HepG2 (cell line): ENCODE results near the gene PAPSS2. TPM values are rescaled to one million over a fixed set of nuclear protein-coding genes. Genes with fewer than 3 reads are reported as not detected.

Source experiments
- ATF3 ChIP-seq: sonication (generic); formaldehyde crosslinking; IDR thresholded peaks from 2 replicates; pipeline ENCODE4 v1.4.0; 2020; ENCODE audit warnings: missing genetic modification reagents
- CHD4 ChIP-seq: fragments of 200-600 bp; sonication (generic); IDR thresholded peaks from 2 replicates; pipeline ENCODE4 v1.7.0; 2017; ENCODE audit warnings: mild to moderate bottlenecking, low read length, borderline replicate concordance
- DRAP1 ChIP-seq: IDR thresholded peaks from 2 replicates; pipeline ENCODE4 v1.6.1; 2016; ENCODE audit warnings: missing genetic modification reagents, missing compliant biosample characterization
- FIP1L1 ChIP-seq: fragments of 200-400 bp; formaldehyde crosslinking; IDR thresholded peaks from 2 replicates; pipeline ENCODE4 v1.6.1; 2018; ENCODE audit warnings: low read depth, mild to moderate bottlenecking, low read length, moderate library complexity, borderline replicate concordance; ENCODE audit not compliant: insufficient read depth
- HHEX ChIP-seq: IDR thresholded peaks from 2 replicates; pipeline ENCODE4 v1.6.1; 2016; ENCODE audit warnings: control low read depth
- HOXD1 ChIP-seq: sonication (generic); formaldehyde crosslinking; IDR thresholded peaks from 2 replicates; pipeline ENCODE4 v1.5.0; 2020; ENCODE audit warnings: missing genetic modification reagents
- KDM2A ChIP-seq: sonication (generic); formaldehyde crosslinking; IDR thresholded peaks from 2 replicates; pipeline ENCODE4 v1.4.0; 2020; ENCODE audit warnings: low read depth, missing genetic modification reagents, borderline replicate concordance
- KLF13 ChIP-seq: sonication (generic); formaldehyde crosslinking; IDR thresholded peaks from 2 replicates; pipeline ENCODE4 v1.4.0; 2020; ENCODE audit warnings: mild to moderate bottlenecking, missing genetic modification reagents
- KLF15 ChIP-seq: sonication (generic); formaldehyde crosslinking; IDR thresholded peaks from 2 replicates; pipeline ENCODE4 v1.8.1; 2023; ENCODE audit warnings: borderline replicate concordance, mild to moderate bottlenecking, inconsistent platforms, missing genetic modification reagents, mixed read lengths
- KLF6 ChIP-seq: IDR thresholded peaks from 2 replicates; pipeline ENCODE4 v1.8.0; 2016; ENCODE audit warnings: missing biosample characterization, missing genetic modification reagents
- MAX ChIP-seq: IDR thresholded peaks from 2 replicates; pipeline ENCODE4 v1.6.1; 2012; ENCODE audit warnings: inconsistent platforms
- MBNL3 ChIP-seq: fragments of 250-450 bp; sonication (Bioruptor Pico); conservative IDR thresholded peaks from 2 replicates; pipeline ENCODE4 v1.8.0; 2022; ENCODE audit warnings: mild to moderate bottlenecking, inconsistent platforms
- NFKB2 ChIP-seq: sonication (generic); formaldehyde crosslinking; IDR thresholded peaks from 2 replicates; pipeline ENCODE4 v1.4.0; 2020; ENCODE audit warnings: missing genetic modification reagents, borderline replicate concordance
- NR1H2 ChIP-seq: sonication (generic); formaldehyde crosslinking; IDR thresholded peaks from 2 replicates; pipeline ENCODE4 v1.8.1; 2022; ENCODE audit warnings: low read depth, missing genetic modification reagents, borderline replicate concordance
- PHF5A ChIP-seq: IDR thresholded peaks from one replicate; pipeline ENCODE4 v1.6.1; 2018; ENCODE audit warnings: low read depth, missing genetic modification reagents; ENCODE audit not compliant: unreplicated experiment
- PRMT3 ChIP-seq: sonication (generic); formaldehyde crosslinking; IDR thresholded peaks from 2 replicates; pipeline ENCODE4 v1.8.1; 2022; ENCODE audit warnings: low read depth, mild to moderate bottlenecking, moderate library complexity, missing genetic modification reagents, borderline replicate concordance
- RXRA ChIP-seq: sonication (generic); formaldehyde crosslinking; IDR thresholded peaks from 2 replicates; pipeline ENCODE4 v1.5.1; 2020; ENCODE audit warnings: missing genetic modification reagents
- SNAI1 ChIP-seq: sonication (generic); formaldehyde crosslinking; IDR thresholded peaks from 2 replicates; pipeline ENCODE4 v1.5.0; 2020; ENCODE audit warnings: mild to moderate bottlenecking, missing genetic modification reagents, borderline replicate concordance
- SNAPC5 ChIP-seq: sonication (generic); formaldehyde crosslinking; IDR thresholded peaks from 2 replicates; pipeline ENCODE4 v1.8.1; 2023; ENCODE audit warnings: mild to moderate bottlenecking, missing genetic modification reagents, borderline replicate concordance
- SP4 ChIP-seq: sonication (generic); formaldehyde crosslinking; IDR thresholded peaks from 2 replicates; pipeline ENCODE4 v1.8.1; 2023; ENCODE audit warnings: mild to moderate bottlenecking, missing genetic modification reagents
- TCF7L2 ChIP-seq: IDR thresholded peaks from 2 replicates; pipeline ENCODE4 v1.6.1; 2011; ENCODE audit warnings: mild to moderate bottlenecking, low read depth, low read length, moderate library complexity
- U2AF2 ChIP-seq: fragments of 200-400 bp; formaldehyde crosslinking; IDR thresholded peaks from 2 replicates; pipeline ENCODE4 v1.6.1; 2017; ENCODE audit warnings: low read depth, mild to moderate bottlenecking, low read length
- ZC3H4 ChIP-seq: sonication (generic); formaldehyde crosslinking; IDR thresholded peaks from 2 replicates; pipeline ENCODE4 v1.4.0; 2020; ENCODE audit warnings: missing genetic modification reagents, borderline replicate concordance
- ZEB1 ChIP-seq: IDR thresholded peaks from 2 replicates; pipeline ENCODE4 v1.6.1; 2012; ENCODE audit warnings: mild to moderate bottlenecking, low read depth, inconsistent platforms; ENCODE audit not compliant: insufficient replicate concordance
- ZNF234 ChIP-seq: sonication (generic); formaldehyde crosslinking; conservative IDR thresholded peaks from 2 replicates; pipeline ENCODE4 v1.5.1; 2020; ENCODE audit warnings: mild to moderate bottlenecking, missing genetic modification reagents
- ZNF430 ChIP-seq: sonication (generic); formaldehyde crosslinking; IDR thresholded peaks from 2 replicates; pipeline ENCODE4 v1.9.0; 2021; ENCODE audit warnings: mild to moderate bottlenecking, missing genetic modification reagents
- ZNF510 ChIP-seq: sonication (generic); formaldehyde crosslinking; IDR thresholded peaks from 2 replicates; pipeline ENCODE4 v1.4.0; 2020; ENCODE audit warnings: low read depth, mild to moderate bottlenecking, missing genetic modification reagents
- ZNF580 ChIP-seq: IDR thresholded peaks from 2 replicates; pipeline ENCODE4 v1.6.1; 2016; ENCODE audit warnings: low read depth, borderline replicate concordance
- ZNF629 ChIP-seq: sonication (generic); formaldehyde crosslinking; conservative IDR thresholded peaks from 2 replicates; pipeline ENCODE4 v1.5.0; 2020; ENCODE audit warnings: missing genetic modification reagents
- ZNF660 ChIP-seq: sonication (generic); formaldehyde crosslinking; IDR thresholded peaks from 2 replicates; pipeline ENCODE4 v1.5.1; 2020; ENCODE audit warnings: mild to moderate bottlenecking, low read depth, missing genetic modification reagents, borderline replicate concordance
- ZNF777 ChIP-seq: sonication (generic); formaldehyde crosslinking; IDR thresholded peaks from 2 replicates; pipeline ENCODE4 v1.4.0; 2020; ENCODE audit warnings: missing genetic modification reagents
- polyA plus RNA-seq, 8 experiments: library from polyadenylated mRNA; depleted of rRNA in 3 of 8; stranded (reverse) in 7 of 8; unstranded in 1 of 8; fragments of >200 nt; fragmentation: Illumina TruSeq in 4 of 8; extraction: Trizol in 4 of 8; gene quantifications; 2 replicates each; pipeline versions ENCODE4 v1.2.1 to v1.2.3, GENCODE V29; 2011 to 2016; ENCODE audit warnings: low read depth in 4 of 8, missing spikeins in 1 of 8, mixed read lengths in 1 of 8; ENCODE audit not compliant: insufficient read depth in 1 of 8
- total RNA-seq, 5 experiments: library from RNA; depleted of rRNA; stranded (reverse); fragments of >200 nt; fragmentation: Illumina TruSeq; extraction: Trizol; gene quantifications; 2 replicates each; pipeline ENCODE4 v1.2.3, GENCODE V29; 2016; ENCODE audit warnings: low read depth in 1 of 5

PAPSS2 gene
- total and polyA plus RNA-seq, 2 of the 13 experiments (the other 11 are each of a cell fraction or from before 2014, with no cell fraction given) = 0.11 to 0.12 TPM

- peak; percentile 38; the same call in 1 of the 2 replicates for TF ChIP-seq NFKB2
- TF ChIP-seq TCF7L2 = no peak
- TF ChIP-seq ZEB1 = peak; percentile 57
- no peak for TF ChIP-seq SNAI1 (CRISPR knock-in tag)
- TF ChIP-seq MBNL3 = no peak
- TF ChIP-seq ATF3 (CRISPR knock-in tag) = no peak
- no peak for TF ChIP-seq U2AF2
- TF ChIP-seq ZNF777 (CRISPR knock-in tag) = no peak
- peak; percentile 86 for TF ChIP-seq RXRA (CRISPR knock-in tag)
- no peak for TF ChIP-seq NR1H2
- peak; percentile 48; the same call in 1 of the 2 replicates for TF ChIP-seq ZNF629 (CRISPR knock-in tag)
- TF ChIP-seq MAX = peak; percentile 86
- no peak for TF ChIP-seq DRAP1 (CRISPR knock-in tag)
- TF ChIP-seq CHD4 = no peak
- peak; percentile 67; the same call in 1 of the 2 replicates for TF ChIP-seq PRMT3 (CRISPR knock-in tag)
- TF ChIP-seq KLF15 (CRISPR knock-in tag) = no peak
- peak; percentile 79 for TF ChIP-seq KLF6 (CRISPR knock-in tag)
- peak; percentile 39; the same call in 1 of the 2 replicates for TF ChIP-seq HOXD1 (CRISPR knock-in tag)
- TF ChIP-seq KDM2A (CRISPR knock-in tag) = peak; percentile 77
- TF ChIP-seq ZC3H4 (CRISPR knock-in tag) = no peak
- 0 out of 2 replicates have a peak, but pooled peaks have one; percentile 65 for TF ChIP-seq ZNF430
- peak; percentile 86 for TF ChIP-seq ZNF580 (CRISPR knock-in tag)
- TF ChIP-seq SP4 (CRISPR knock-in tag) = no peak
- TF ChIP-seq SNAPC5 = no peak
- no peak for TF ChIP-seq FIP1L1
- no peak for TF ChIP-seq KLF13 (CRISPR knock-in tag)
- TF ChIP-seq ZNF234 = no peak
- peak; percentile 40 for TF ChIP-seq PHF5A
- TF ChIP-seq ZNF660 (CRISPR knock-in tag) = no peak
- 0 out of 2 replicates have a peak, but pooled peaks have one; percentile 56 for TF ChIP-seq ZNF510
- TF ChIP-seq HHEX = peak; percentile 83
Observed at GRCh38 chr10:87618566-87619423, 40.9 kb upstream of the PAPSS2 start (continued).
